Effector memory CD4-positive, alpha-beta T cell (primary cell): Measurements from ENCODE around the gene ZFYVE28.
A peak's percentile ranks its signal among the peaks of the same experiment; 100 is the strongest.

Experiments
- DNase-seq, 3 donors: peaks; one replicate each; pipeline ENCODE4 v3.0.0-alpha.2; 2020
- H3K27ac ChIP-seq: 2 replicates; pipeline ENCODE4 v1.7.0; 2013; ENCODE audit warnings: mild to moderate bottlenecking, low read length, moderate library complexity; ENCODE audit not compliant: insufficient read depth, poor library complexity, severe bottlenecking
- H3K27me3 ChIP-seq: replicated peaks from 2 replicates; pipeline ENCODE4 v1.7.0; 2013; ENCODE audit warnings: mild to moderate bottlenecking, low read length; ENCODE audit not compliant: insufficient read depth, control insufficient read depth, poor library complexity, severe bottlenecking
- H3K36me3 ChIP-seq: 2 replicates; pipeline ENCODE4 v1.7.0; 2013; ENCODE audit warnings: mild to moderate bottlenecking, low read length, moderate library complexity; ENCODE audit not compliant: control insufficient read depth, insufficient read depth
- H3K4me1 ChIP-seq: 2 replicates; pipeline ENCODE4 v1.7.0; 2013; ENCODE audit warnings: low read length, mild to moderate bottlenecking; ENCODE audit not compliant: control insufficient read depth, insufficient read depth, poor library complexity, severe bottlenecking
- H3K4me3 ChIP-seq: 2 replicates; pipeline ENCODE4 v1.7.0; 2013; ENCODE audit warnings: low read length, low read depth, mild to moderate bottlenecking; ENCODE audit not compliant: insufficient read depth, poor library complexity, severe bottlenecking
- H3K9me3 ChIP-seq: 2 replicates; pipeline ENCODE4 v1.7.0; 2013; ENCODE audit warnings: mild to moderate bottlenecking, low read length, moderate library complexity; ENCODE audit not compliant: control insufficient read depth

The ZFYVE28 gene

DNA sequence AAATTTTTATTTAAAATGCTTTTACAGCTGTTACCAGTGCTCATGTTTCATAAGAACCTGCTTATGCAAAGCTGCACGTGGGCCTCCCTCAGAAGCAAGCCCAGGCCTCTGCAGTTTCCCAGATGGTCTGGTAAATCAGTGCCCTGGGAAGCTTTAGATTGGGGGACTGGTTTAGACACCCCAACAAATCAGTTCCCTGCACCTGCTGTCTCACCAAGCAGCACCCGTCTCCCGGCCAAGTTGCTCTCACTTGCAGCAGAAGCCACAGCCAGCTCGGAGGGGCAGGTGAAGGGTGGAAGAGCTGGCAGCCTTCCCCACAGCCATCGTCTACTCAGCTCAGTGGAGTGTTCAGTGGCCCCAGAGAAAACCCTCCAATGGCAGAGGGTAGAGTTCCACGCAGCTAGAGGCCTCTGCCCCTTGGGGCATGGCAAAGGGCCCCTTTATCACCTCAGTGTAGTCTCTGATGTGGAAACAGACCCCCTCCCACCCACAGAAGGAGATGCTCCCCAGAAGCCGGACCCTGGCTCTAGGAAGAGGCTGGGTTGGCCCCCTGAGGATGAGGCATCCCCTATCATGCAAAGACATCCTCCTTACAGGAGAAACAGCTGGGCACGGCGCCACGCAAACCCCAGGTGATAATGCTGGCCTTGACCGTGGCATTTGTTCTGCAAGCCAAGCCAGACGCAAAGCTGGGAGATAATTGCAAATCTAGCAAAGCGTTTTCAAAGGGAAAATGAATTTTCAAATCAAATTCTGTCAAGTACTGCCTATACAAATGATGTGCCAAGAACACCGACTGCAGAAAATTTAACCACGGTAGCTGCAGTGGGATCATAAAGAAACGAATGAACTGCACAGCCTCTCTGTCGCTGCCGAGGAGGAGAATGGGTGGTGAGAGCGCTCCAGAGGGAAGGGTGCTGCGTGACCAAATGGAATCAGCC is 51.9 kb downstream of the ZFYVE28 start:
- H3K4me3 ChIP-seq: no peak overlapping the region
- H3K27ac ChIP-seq: no peak overlapping the region
- no peaks in the 10 kb centered on the region for H3K27me3 ChIP-seq
- peaks cover 11% of the 10 kb centered on the region for H3K36me3 ChIP-seq
- no peak for DNase-seq
- H3K9me3 ChIP-seq: no peaks in the 10 kb centered on the region
- H3K4me1 ChIP-seq: peaks cover 7% of the 10 kb centered on the region

DNA sequence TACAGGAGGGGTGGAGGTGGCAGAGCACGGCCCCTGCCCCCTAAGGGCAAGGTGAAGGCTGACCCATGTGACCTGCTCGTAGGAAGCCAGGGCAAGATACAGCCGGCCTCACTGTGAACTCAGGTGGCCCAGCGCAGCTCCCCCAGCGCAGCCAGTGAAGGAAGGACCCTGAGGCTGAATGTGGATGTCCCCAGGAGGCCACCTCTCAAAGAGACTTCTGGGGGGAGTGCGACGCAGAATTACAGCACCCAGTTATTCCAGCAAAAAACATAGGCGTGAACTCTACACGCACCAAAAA is 52.6 kb downstream of the ZFYVE28 start:
- Histone ChIP-seq H3K27me3 (no peaks in the 10 kb centered on the region), H3K4me3 (no peak overlapping the region), H3K4me1 (peaks cover 7% of the 10 kb centered on the region), H3K27ac (no peak overlapping the region), H3K36me3 (peaks cover 11% of the 10 kb centered on the region), H3K9me3 (no peaks in the 10 kb centered on the region)
- DNase-seq: no peak

DNA sequence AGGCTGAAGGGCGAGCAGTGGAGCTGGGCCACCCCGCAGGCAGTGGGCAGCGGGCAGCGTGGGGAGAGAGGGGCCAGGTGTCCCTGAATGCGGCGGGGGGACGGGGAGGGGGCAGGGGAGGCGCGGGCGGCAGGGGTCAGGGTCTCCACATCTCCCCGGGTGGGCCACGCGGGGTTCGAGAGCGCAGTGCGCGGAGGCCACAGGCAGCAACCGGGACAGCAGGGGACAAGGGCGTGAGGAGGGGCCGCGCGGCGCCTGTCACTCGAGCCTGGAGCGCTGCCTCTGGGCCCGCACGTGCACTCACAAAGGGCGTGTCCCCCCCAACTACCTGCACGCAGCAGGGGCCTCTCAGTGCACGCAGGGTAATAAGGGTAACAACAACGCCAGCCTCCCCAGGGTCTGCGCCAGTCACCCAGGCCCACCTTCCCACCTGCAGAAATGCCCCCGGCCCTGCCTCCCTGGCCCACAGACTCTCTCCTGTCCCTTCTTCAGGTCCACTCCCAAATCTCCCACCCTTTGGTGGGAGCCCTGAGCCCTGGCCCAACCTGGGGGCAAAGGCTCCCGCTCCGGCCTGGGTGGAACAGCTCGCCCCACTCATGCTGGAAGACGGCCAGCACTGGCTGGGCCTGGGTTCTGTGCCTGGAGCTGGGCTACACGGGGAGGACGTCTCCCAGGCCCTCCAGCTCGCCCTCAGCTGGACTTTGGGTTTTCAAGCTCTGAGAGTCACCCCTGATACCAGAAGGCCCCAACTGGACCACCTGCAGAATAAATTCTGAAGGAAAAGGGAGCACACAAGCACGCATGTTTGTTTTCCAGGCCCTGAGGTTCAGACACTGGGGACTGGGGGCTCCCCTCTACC is 53.2 kb downstream of the ZFYVE28 start:
- no peaks in the 10 kb centered on the region for H3K9me3 ChIP-seq
- peaks cover 7% of the 10 kb centered on the region for H3K4me1 ChIP-seq
- DNase-seq: no peak
- H3K36me3 ChIP-seq: peaks cover 11% of the 10 kb centered on the region
- no peaks in the 10 kb centered on the region for H3K27me3 ChIP-seq
- H3K4me3 ChIP-seq: peak overlapping the region; percentile 73
- H3K27ac ChIP-seq: peak overlapping the region; percentile 55

DNA sequence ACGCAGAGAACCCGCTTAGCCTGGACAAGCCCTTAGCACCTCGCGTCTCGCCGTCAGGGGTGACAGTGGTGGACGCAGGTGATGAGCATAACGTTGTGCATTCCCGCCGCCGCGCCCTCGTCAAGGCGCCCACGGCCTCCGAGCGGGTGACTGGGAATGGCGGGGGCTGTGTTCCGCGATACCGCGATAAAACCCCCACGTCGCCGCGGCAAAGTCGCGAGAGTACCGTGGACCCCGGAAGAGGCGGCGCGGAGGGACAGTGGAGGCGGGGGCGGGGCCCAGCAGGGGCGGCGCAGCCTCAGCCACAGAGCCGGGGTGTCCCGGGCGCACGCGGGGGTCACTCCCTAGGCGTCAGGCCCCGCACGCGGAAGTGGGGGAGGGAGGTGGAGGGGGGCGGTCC is 53.8 kb downstream of the ZFYVE28 start:
- peak overlapping the region; percentile 55 for H3K27ac ChIP-seq
- DNase-seq: peak; percentile 28 to 56 (median 40)
- peaks cover 8% of the 10 kb centered on the region for H3K36me3 ChIP-seq
- H3K9me3 ChIP-seq: no peaks in the 10 kb centered on the region
- H3K4me1 ChIP-seq: peaks cover 7% of the 10 kb centered on the region
- no peaks in the 10 kb centered on the region for H3K27me3 ChIP-seq
- peak overlapping the region; percentile 73 for H3K4me3 ChIP-seq

DNA sequence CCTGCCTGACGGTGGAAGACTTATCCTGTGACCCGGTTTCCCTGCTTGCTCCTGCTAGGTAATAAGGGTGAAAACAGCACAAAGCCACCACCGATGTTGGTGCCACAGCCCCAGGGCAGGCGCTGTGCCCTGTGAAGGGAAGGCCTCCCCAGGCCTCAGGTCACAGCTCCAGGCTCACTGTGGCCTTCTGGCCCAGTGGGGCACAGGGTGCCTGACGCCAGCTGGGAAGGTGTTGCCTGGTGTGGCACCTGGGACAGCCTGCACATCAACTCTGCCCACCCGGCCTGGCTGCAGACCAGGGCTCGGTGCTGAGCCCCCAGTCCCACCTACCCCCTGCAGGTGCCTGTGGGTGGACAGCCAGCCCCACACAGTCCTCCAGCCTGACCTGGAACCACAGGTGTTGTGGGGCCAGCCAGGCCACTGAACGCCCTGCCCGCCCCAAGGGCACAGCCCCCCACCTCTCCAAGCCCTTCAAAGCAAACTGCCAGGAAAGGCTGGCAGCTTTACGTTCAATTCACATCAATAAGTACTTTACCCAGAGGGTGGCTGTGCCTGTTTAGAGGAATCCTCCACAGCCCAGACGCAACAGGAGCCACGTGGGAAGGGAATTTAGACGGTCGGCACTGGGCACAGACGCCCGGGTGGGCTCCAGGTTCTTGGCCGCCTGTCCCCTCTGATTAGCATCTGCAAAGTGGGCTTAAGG is 54.3 kb downstream of the ZFYVE28 start:
- Histone ChIP-seq H3K27ac (peak overlapping the region; percentile 55), H3K9me3 (no peaks in the 10 kb centered on the region), H3K36me3 (peaks cover 4% of the 10 kb centered on the region), H3K4me3 (peak overlapping the region; percentile 73), H3K27me3 (no peaks in the 10 kb centered on the region), H3K4me1 (peaks cover 7% of the 10 kb centered on the region)
- no peak for DNase-seq

DNA sequence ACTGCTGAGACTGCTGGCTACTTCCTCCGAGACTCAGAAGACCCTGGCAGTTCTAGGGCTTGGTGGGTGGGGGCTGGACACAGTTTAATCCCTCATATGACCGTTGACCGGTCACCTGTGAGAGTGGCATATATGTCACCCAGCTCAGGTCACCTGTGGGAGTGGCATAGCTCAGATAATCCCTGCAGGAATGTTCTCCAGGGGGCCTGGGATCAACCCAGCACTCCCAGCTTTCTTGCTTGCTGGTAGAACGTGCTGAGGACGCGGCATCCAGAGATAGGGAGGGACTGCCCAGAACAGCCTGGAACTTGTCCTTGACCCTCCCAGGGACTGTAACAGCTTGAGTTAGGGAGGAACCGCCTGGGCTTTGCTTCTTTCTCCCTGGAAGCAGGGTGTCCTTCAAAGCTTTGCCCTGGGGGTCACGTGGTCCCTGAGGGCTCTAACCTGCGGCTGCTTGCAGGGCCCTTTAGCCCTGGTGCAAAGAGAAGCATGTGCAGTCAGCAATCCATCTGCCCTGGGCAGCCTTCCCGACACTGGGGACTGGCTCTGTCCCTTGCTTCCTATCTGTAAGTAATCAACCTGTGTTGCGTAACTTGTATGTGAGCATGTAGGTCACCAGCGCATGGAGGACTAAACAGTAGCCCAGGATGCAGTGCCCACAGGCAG is 55.3 kb downstream of the ZFYVE28 start:
- Histone ChIP-seq H3K36me3 (no peaks in the 10 kb centered on the region), H3K9me3 (no peaks in the 10 kb centered on the region), H3K4me1 (peaks cover 7% of the 10 kb centered on the region), H3K27me3 (no peaks in the 10 kb centered on the region), H3K4me3 (no peak overlapping the region), H3K27ac (no peak overlapping the region)
- no peak for DNase-seq

DNA sequence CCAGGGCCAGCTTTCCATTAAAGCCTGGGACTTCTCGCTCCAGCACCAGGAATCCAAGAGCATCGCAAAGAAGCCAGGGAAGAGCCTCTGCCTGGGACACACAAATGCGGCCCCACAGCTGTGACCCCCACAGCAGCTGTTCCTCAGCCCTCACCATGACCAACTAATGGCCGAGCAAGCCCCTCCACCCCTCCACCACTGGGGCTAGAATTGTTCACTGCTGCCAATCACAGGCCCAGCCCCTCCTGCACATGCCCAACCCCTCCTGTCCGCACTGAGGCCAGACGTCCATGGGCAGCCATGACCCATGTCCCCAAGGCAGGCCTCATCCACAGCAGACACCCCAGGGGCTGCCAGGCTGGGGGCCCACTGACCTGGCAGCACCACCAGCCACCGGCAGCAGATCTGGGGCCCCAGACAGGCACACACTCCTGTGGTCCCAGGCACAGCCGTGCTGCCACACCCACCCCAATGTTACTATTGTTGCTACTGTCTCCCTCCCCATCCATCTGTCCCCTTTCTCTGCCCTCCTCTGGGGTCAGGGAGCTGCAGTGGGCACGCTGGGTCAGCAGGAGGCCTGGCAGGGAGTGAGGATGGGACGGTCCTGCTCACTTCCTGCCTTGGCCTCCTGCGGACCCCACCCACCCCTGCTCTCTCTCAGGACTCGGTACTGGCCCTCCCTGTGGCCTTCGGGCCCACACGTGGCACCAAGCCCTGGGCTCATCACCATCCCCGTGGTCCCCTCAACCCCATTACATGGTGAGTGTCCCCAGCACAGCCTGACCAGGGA is 56.0 kb downstream of the ZFYVE28 start:
- Histone ChIP-seq H3K4me1 (peaks cover 7% of the 10 kb centered on the region), H3K27me3 (no peaks in the 10 kb centered on the region), H3K27ac (no peak overlapping the region), H3K4me3 (no peak overlapping the region), H3K9me3 (no peaks in the 10 kb centered on the region), H3K36me3 (no peaks in the 10 kb centered on the region)
- DNase-seq: no peak

DNA sequence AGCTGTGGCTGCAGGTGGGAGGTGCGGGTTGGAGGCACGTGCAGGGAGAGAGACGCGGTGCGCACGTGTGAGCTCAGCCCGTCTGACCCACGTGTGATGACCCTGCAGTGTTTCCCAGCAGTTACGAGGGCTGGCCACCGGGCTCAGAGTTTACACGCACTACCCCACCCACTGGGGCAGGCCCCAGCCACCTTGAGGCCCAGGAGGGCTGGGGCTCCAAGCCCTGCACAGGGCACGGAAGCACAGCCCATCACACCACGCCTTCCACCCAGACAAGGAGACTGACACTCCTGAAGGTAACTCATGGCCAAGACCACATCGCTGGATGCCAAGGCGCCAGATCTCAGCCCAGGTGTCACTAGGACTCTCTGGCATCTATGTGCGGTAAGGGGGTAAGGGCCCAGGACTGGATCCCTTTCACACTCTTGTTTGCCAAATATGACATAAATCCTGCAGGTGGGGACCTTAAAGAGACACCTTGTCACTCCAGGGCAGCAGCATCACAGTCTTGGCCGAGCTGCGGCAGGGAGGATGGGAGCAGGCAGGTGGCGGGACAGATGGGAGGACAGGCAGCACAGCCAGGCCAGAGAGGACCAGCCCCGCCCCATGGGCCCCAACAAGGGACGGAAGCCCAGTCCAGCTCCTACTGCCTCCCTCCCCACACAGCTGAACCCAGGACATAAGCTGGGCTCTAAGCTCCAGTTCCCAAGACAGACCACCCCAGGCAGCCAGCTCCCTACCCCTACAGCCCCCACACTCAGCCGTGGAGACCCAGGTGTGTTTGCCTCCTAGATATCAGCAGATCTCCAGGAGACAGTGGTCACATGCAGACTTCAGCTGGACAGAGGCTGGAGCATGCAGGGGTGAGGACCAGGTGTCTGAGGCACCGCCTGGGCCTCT is 56.8 kb downstream of the ZFYVE28 start:
- Histone ChIP-seq H3K27ac (no peak overlapping the region), H3K36me3 (no peaks in the 10 kb centered on the region), H3K27me3 (no peaks in the 10 kb centered on the region), H3K9me3 (no peaks in the 10 kb centered on the region), H3K4me1 (peaks cover 7% of the 10 kb centered on the region), H3K4me3 (no peak overlapping the region)
- DNase-seq: no peak
